Esophagus squamous epithelium (tissue), 5 donors: ENCODE measurements around the gene COG5. TPM values are rescaled to one million over a fixed set of nuclear protein-coding genes. Genes with fewer than 3 reads are reported as not detected.

Experiments
- DNase-seq: peaks from one replicate; lab custom pipeline; 2025; lab: John Stamatoyannopoulos, UW
- H3K27ac ChIP-seq, 4 donors: fragments of 200-600 bp; sonication (generic); one replicate each; pipeline ENCODE4 v1.5.1; 2016 to 2019; ENCODE audit warnings: mild to moderate bottlenecking in 1 of 4
- H3K27me3 ChIP-seq, 4 donors: fragments of 200-600 bp; sonication (generic); 1 replicate in 3 of 4; 2 replicates in 1 of 4; pipeline versions ENCODE4 v1.5.1 to v1.6.0; 2017 to 2021; ENCODE audit warnings: antibody characterized with exemption in 1 of 4
- H3K36me3 ChIP-seq, 3 donors: fragments of 200-600 bp; sonication (generic); one replicate each; pipeline ENCODE4 v1.5.1; 2016 to 2019
- H3K4me1 ChIP-seq, 3 donors: fragments of 200-600 bp; sonication (generic); one replicate each; pipeline ENCODE4 v1.5.1; 2017 to 2019
- H3K4me3 ChIP-seq, 4 donors: fragments of 200-600 bp; sonication (generic); 1 replicate in 3 of 4; 2 replicates in 1 of 4; pipeline ENCODE4 v1.5.1; 2016 to 2019; ENCODE audit warnings: mild to moderate bottlenecking in 2 of 4, moderate library complexity in 1 of 4
- H3K9me3 ChIP-seq, 3 donors: fragments of 200-600 bp; sonication (generic); one replicate each; pipeline ENCODE4 v1.5.1; 2016 to 2019
- CTCF ChIP-seq, 6 experiments: fragments of 450-650 bp in 4 of 6; fragments of 200-600 bp in 2 of 6; sonication (generic) in 2 of 6; IDR thresholded peaks; one replicate each; pipeline ENCODE4 v1.5.1; 2016 to 2019; ENCODE audit warnings: antibody characterized with exemption in 6 of 6, mild to moderate bottlenecking in 4 of 6, moderate library complexity in 4 of 6
- POLR2A ChIP-seq, 4 donors: fragments of 450-650 bp; IDR thresholded peaks; one replicate each; pipeline ENCODE4 v1.6.1; 2017; ENCODE audit warnings: antibody characterized with exemption in 4 of 4, mild to moderate bottlenecking in 4 of 4, moderate library complexity in 3 of 4
- WGBS, 2 donors: methylation state at CpG; one replicate each; pipeline ENCODE4 v1.1.5; 2018; 5-methylcytosine and 5-hydroxymethylcytosine counted together
- intact Hi-C: fragments of 100-400 bp; cut with DNase I; formaldehyde crosslinking; loops from one replicate; pipeline ENCODE4 v1.15.0; 2022
- total RNA-seq, 4 donors: library from RNA; depleted of rRNA; stranded (reverse); fragments of >200 nt; gene quantifications; one replicate each; pipeline ENCODE4 v1.1.0, GENCODE V29; 2016
- donor health status: DM: yes; HTN: yes; CAD: no.

Gene COG5
- total RNA-seq, 4 donors from 2014 or later: 24.4 to 30.0 (median 27.2) TPM

GRCh38 chr7:107213193-107213788, 350.4 kb downstream of the COG5 start:
- intact Hi-C loops: no loop called here
- 83 to 90% methylated on average over 2 to 3 of the region's 5 CpGs for WGBS, 2 donors
- H3K36me3 ChIP-seq: peaks cover 0 to 28% (median 9%) of the 10 kb centered on the region in 3 donors
- no peak overlapping the region for H3K4me3 ChIP-seq
- H3K4me1 ChIP-seq: peaks cover 0 to 5% (median 4%) of the 10 kb centered on the region in 3 donors
- H3K27ac ChIP-seq: no peak overlapping the region
- TF ChIP-seq POLR2A (IDR thresholded peaks at IDR 0.05) (no peak), CTCF (IDR thresholded peaks at IDR 0.05) (no peak)
- DNase-seq: no peak
- no peaks in the 10 kb centered on the region for H3K27me3 ChIP-seq
- peaks cover 0 to 6% (median 0%) of the 10 kb centered on the region in 3 donors for H3K9me3 ChIP-seq

GRCh38 chr7:107212725-107213124, 351.0 kb downstream of the COG5 start:
- Histone ChIP-seq H3K4me1 (peaks cover 0 to 10% (median 4%) of the 10 kb centered on the region in 3 donors), H3K4me3 (no peak overlapping the region), H3K27me3 (no peaks in the 10 kb centered on the region), H3K27ac (no peak overlapping the region), H3K9me3 (peaks cover 0 to 6% (median 0%) of the 10 kb centered on the region in 3 donors), H3K36me3 (peaks cover 0 to 33% (median 9%) of the 10 kb centered on the region in 3 donors)
- TF ChIP-seq CTCF (IDR thresholded peaks at IDR 0.05): no peak
- TF ChIP-seq POLR2A (IDR thresholded peaks at IDR 0.05): no peak
- DNase-seq: no peak
- WGBS, 2 donors: 33 to 89% methylated on average over 1 to 2 of the region's 2 CpGs
- intact Hi-C loops: no loop called here

- peaks cover 0 to 6% (median 0%) of the 10 kb centered on the region in 3 donors for H3K9me3 ChIP-seq
- intact Hi-C loops: no loop called here
- no peak for DNase-seq
- H3K4me3 ChIP-seq: no peak overlapping the region
- H3K27ac ChIP-seq: no peak overlapping the region
- peaks cover 0 to 57% (median 12%) of the 10 kb centered on the region in 3 donors for H3K36me3 ChIP-seq
- TF ChIP-seq POLR2A (IDR thresholded peaks at IDR 0.05) (no peak), CTCF (IDR thresholded peaks at IDR 0.05) (no peak)
- no peaks in the 10 kb centered on the region for H3K27me3 ChIP-seq
- 85 to 95% methylated on average over 4 of the region's 4 CpGs for WGBS, 2 donors
- peaks cover 0 to 21% (median 4%) of the 10 kb centered on the region in 3 donors for H3K4me1 ChIP-seq
Measured at GRCh38 chr7:107210400-107210799, 353.3 kb downstream of the COG5 start.

GRCh38 chr7:107209565-107209964, 354.2 kb downstream of the COG5 start:
- no peak for TF ChIP-seq POLR2A (IDR thresholded peaks at IDR 0.05)
- TF ChIP-seq CTCF (IDR thresholded peaks at IDR 0.05): no peak
- intact Hi-C loops: no loop called here
- no peak overlapping the region for H3K27ac ChIP-seq
- no peak for DNase-seq
- no peak overlapping the region for H3K4me3 ChIP-seq
- peaks cover 0 to 65% (median 14%) of the 10 kb centered on the region in 3 donors for H3K36me3 ChIP-seq
- H3K4me1 ChIP-seq: peaks cover 0 to 21% (median 4%) of the 10 kb centered on the region in 3 donors
- no peaks in the 10 kb centered on the region for H3K27me3 ChIP-seq
- WGBS, 2 donors: 95 to 96% methylated on average over 4 of the region's 4 CpGs
- H3K9me3 ChIP-seq: peaks cover 0 to 4% (median 0%) of the 10 kb centered on the region in 3 donors

GRCh38 chr7:107208563-107208962, 355.2 kb downstream of the COG5 start:
- H3K36me3 ChIP-seq: peaks cover 0 to 75% (median 19%) of the 10 kb centered on the region in 3 donors

More at GRCh38 chr7:107208563-107208962, 355.2 kb downstream of the COG5 start:
- peaks cover 0 to 21% (median 4%) of the 10 kb centered on the region in 3 donors for H3K4me1 ChIP-seq
- intact Hi-C loops: no loop called here
- no peak for DNase-seq
- H3K9me3 ChIP-seq: no peaks in the 10 kb centered on the region
- H3K4me3 ChIP-seq: no peak overlapping the region
- TF ChIP-seq POLR2A (IDR thresholded peaks at IDR 0.05) (no peak), CTCF (IDR thresholded peaks at IDR 0.05) (no peak)
- H3K27me3 ChIP-seq: no peaks in the 10 kb centered on the region
- 87 to 93% methylated on average over 3 to 4 of the region's 5 CpGs for WGBS, 2 donors
- H3K27ac ChIP-seq: peak overlapping the region in 3 of 4 donors; percentile 42 to 75 (median 53)
